Non-pigmented ciliary epithelial cell (primary cell): ENCODE results near the gene SLC25A22.

ENCODE experiments used
- DNase-seq: peaks from one replicate; pipeline ENCODE4 v3.0.0-alpha.2; 2010; ENCODE audit warnings: low read depth

The SLC25A22 gene

GRCh38 chr11:821512-822371 lies 23.7 kb upstream of the SLC25A22 start:
- no peak for DNase-seq

DNA sequence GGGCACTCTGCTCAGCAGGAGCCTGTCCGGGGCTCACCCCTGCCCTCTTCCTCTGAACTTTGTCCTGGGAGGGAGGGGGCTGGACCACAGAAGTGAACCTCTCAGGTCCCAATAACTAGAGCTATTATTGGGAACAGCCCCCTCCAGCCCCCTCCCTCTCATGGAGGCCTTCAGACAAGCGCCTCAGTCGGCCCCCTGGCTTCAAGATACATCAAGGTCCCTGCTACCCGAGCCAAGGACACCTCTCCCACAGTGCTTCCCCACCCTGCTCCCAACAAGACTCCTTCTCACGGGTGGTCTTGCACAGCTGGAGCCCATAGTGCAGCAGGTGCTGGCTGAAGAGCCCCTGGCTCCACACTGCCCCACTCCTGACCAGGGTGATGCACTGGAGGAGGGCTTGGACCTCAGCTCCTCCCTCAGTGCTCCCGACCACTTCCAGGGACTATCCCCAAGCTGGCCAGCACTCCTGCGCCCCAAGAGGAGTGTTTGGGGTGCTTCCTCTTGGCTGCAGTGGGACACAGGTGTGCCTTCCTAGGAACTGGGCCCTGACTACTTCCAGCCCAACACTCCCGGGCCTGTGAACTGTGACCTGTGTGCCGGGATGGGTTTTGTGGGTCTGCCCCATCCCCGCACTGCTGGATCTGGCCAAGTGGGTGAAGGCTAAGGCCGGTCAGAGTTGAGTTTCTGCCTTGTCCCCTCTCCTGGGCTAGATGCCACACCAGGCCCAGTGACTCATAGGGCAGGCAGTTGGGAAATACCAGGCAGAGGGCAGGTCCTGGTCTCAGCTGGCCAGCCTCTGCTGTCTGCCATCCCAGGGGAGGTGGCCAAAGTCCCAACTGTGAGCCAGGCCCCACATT lies 22.8 kb upstream of the SLC25A22 start:
- DNase-seq, result no peak

- DNase-seq, result no peak
These were observed 22.0 kb upstream of the SLC25A22 start for GRCh38 chr11:819943-820649.

DNA sequence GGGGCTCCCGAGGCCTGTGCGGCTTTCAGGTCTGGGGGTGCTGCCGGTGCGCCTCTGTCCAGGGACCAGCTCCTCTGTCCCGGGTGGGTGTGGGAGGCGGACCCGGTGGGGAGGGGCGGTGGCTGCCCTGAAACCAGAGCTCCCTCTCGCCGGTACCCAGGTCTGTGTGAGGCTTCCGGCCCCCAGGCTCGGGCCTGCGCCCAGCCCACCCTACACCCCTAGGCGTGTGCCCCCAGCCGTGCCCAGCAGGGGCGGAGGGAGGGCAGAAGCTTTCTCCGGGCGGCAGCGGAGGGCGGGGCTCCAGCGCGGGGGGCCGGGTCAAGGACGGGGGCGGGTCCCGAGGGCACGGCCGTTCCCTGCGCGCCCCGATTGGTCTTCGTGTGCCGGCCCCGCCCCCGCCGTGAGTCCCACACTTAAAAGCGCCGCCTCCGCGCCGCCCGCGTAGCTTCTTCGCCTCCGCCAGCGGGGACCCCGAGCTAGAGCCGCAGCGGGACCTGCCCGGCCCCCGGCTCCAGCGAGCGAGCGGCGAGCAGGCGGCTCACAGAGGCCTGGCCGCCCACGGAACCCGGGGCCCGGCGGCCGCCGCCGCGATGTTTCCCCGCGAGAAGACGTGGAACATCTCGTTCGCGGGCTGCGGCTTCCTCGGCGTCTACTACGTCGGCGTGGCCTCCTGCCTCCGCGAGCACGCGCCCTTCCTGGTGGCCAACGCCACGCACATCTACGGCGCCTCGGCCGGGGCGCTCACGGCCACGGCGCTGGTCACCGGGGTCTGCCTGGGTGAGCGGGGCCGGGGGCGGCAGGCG lies 21.2 kb upstream of the SLC25A22 start:
- DNase-seq, result no peak

DNA sequence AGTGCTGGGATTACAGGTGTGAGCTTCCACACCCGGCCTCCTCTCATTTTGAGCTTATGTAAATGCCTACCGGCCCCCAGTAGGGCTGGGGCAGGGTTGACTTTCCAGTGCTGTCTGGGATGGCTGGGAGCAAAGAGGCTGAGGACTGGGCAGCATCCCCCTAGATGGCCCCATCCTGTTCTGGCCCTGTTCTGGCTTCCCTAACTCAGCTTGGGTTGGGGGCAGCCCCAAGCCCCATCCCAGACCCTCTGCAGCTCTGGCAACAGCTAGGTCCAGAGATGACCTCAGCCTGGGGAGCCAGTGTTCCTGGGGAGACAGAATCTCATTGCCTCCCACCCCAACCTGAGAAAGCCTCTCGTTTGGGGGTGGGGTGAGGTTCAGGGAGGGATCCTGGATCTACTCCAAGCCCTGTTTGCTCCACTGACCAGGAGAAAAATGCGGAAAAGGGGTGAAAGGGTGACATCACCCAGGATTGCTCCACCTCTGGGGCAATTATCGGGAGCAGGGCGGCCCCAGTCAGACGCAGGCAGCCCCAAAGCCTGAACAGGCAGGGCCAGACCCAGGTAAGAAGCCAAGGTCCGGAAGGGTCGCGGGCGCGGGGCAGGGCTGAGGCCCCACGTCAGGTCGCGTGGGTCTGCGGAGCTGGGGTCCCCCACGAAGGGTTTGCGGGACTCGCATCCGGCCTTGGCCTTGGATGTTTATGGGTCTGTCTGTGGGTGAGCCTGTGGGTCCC lies 20.5 kb upstream of the SLC25A22 start, which contains the start of gene PNPLA2:
PNPLA2 (plus strand) TSS at position 519 of the 733 bp plus-strand sequence. CDS start 805 bp downstream, outside the sequence.
- DNase-seq, result no peak

GRCh38 chr11:816433-816779 lies 18.3 kb upstream of the SLC25A22 start:
- DNase-seq, result no peak

DNA sequence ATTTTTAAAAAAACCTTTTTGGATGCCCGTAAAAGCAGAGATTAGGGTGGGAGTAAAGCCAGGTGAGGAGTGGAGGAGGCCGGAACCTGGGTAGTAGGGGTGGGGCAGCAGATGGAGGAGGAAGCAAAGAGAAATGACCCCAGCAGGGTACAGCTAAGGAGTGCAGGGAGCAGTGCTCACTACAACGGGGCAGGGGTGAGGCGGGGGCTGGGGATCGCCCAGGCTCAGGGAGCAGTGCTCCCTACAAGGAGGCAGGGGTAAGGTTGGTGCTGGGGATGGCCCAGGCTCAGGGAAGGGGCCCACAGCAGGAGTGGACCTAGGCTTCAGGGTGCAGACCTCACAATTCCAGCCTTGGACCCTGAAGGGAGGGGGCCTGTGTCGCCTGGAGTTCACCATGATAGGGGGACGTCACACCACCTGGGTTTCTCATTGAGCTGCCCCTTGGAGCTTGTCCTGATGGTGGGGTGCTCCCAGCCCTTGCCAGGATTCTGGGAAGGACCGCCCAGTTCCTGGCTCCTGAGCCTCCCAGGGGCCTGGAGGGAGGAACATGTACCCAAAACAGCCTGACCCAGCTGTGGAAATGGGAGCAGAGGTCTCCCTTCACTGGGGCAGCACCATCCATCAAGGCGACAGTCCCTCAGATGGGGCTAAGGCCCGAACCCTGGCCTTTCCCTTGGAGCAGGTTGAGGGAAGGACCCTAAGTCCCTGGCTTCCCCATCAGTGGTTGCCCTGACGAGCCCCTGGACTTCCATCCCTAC lies 17.8 kb upstream of the SLC25A22 start:
- DNase-seq, result no peak

- no peak for DNase-seq
These were observed 15.5 kb upstream of the SLC25A22 start for GRCh38 chr11:813456-814096.

DNA sequence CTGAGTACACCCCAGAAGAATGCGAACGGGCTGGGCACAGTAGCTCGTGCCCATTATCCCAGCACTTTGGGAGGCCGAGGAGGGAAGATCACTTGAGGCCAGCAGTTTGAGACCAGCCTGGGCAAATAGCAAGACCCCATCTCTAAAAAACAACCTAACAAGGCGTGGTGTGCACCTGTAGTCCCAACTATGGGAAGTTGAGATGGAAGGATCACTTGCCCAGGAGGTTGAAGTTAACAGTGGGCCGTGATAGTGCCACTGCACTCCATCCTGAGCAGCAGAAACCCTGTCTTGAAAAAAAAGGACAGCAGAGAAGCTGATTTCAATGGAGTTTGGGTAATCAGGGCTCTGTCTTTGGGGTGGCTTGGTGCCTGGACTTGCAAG lies 15.0 kb upstream of the SLC25A22 start:
- no peak for DNase-seq

- DNase-seq, result no peak
These were observed 14.3 kb upstream of the SLC25A22 start for GRCh38 chr11:812390-812789.

- no peak for DNase-seq
These were observed 13.6 kb upstream of the SLC25A22 start for GRCh38 chr11:811446-812245.

- no peak for DNase-seq
These were observed 12.0 kb upstream of the SLC25A22 start for GRCh38 chr11:810040-810567.

DNA sequence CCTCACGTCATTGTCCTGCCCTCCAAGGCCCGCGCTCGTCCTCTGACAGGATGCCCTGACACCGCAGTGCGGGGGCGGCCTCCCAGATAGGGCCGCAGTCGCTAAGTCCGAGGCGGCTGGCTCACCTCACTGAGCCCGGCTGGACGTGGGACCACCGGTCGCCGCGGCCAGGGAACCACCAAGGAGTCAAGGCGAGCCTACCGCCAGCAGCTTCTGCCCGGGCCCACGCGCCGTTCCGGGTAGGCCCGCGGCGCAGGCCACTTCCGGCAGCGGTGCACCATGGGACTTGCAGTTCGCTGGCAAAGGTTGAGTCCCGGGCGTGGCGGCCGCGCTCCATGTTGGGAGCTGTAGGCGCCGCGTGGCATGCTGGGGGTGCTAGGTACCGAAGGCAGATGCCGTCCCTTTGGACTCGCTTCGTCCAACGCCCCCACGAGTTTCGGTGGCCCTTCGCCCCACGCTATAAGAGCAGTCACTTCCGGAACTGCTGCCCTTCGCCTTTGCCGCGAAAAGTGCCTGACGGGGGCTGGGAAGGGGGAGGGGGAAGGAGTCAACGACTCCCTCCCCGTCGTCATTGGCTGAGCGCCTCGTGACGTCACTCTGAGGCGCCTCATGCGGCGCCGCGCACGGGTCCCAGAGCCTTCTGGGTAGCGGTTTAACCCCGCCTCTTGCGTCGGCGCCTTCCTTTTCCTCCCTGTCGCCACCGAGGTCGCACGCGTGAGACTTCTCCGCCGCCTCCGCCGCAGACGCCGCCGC lies 11.4 kb upstream of the SLC25A22 start, which contains the start of gene RPLP2:
RPLP2 (plus strand) TSS at position 681 of the 753 bp plus-strand sequence. CDS start 268 bp downstream, outside the sequence.
- peak; percentile 79 for DNase-seq

- DNase-seq, result no peak
These were observed 10.6 kb upstream of the SLC25A22 start for GRCh38 chr11:808427-809286.

DNA sequence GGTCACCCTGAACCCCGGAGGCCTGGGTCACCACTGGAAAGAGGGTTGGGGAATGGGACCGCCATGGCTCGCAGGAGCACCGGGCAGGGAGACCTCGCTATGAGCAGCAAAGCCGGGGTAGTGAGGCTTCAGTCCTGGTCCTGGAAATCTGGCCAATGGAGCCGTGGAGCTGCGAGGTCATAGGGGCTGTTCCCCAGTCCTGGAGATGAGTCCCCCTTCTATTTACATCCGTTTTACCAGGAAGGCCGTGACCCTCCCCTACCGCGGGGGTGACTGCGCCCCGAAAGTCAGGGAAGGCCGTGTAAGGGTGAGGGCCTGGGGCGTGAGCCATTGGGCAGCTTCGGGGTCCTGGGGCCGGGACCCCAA lies 6.5 kb upstream of the SLC25A22 start:
- DNase-seq, result no peak

- DNase-seq, result no peak
These were observed 5.9 kb upstream of the SLC25A22 start for GRCh38 chr11:803770-804598.
